COLO668 (cell line): Measurements from ENCODE around the gene PCNX3.

Experiments
- DNase-seq: peaks from one replicate; lab custom pipeline; 2025; ENCODE audit not compliant: unreplicated experiment; lab: John Stamatoyannopoulos, UW

PCNX3 gene

DNA sequence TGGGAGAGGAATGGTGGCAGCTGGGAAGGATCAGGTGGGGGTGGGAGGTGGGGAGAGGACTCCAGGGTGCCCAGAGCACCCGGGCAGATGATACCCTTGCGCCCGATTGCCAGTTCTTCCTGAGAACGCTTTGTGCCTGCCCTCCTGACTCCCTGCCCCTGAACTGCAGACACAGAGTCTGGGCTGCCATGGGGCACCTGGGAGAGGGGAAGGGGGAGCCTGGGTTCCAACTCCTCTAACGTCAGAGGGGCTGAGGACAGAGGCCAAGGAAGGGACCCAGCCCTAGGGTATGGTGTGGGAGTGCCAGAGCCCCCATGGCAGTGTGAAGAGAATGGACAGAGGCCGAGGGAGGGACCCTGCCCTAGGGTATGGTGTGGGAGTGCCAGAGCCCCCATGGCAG is 19.1 kb upstream of the PCNX3 start:
- no peak for DNase-seq

DNA sequence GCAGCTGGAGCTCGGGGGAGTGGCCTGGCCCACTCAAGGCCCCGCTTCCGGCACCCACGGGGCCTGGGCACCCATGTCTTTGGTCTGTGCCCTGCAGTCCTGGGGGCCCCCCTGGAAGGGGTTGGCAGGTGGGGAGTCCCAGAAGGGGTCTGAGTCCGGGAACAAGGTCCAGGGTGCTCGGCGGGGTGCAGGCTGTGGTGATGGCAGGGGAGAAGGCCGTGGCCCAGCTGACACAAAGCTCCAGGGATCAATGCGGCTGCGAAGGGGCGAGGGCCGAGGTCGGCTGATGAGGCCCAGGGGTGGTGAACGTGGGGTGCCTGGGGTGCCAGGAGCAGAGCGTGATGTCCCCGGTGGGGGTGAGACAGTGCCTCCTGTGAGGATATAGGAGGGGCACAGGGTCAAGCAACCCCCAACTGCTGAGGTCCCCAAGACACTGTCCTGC is 17.3 kb upstream of the PCNX3 start:
- no peak for DNase-seq

DNA sequence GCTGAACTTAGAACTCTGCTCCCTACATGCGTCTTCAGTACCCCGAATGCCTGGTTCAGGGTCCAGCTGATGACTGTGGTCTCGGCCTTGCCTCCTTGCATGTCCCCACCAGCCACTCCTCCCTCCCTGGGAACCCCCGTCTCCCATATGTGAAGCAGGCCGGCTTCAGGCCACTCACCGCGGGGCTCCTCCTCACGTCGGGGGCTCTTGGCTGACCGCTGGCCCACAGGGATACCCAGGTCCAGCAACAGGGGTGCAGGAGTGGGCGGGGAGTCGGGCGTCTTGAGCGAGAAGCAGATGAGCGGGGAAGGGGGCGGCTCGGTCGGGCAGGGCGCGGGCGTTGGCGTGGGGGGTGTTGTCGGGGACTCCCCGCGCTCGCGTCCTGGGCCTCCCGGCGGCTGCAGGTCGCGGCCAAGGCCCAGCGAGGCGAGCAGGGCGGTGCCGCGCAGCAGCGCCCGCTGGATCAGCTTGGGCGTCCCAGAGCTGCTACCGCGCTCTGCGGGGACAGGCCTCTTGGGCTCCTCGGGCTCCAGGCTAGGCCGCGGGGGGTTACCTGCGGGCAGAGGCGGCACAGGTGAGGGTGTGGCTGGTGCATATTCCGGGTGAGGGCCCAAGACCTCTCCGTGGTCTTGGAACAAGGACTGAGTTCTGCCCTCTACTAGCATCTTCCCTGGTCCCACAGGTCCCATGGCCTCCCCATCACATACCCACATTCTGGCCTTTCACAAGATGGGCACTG is 16.2 kb upstream of the PCNX3 start:
- DNase-seq, result no peak

DNA sequence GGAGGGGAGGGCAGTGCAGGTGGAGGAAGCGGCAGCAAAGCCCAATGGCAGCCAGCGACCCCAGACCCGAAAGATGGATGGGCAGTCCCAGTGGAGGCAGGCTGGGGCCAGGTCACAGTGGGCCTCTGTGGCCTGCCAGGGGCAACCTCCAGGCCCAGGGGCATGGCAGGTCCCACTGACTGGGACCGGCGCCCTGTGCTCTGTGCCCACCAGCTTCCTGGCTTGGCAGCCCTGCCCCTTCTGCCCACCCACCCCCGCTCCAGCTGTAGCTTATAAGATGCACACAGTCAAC is 15.7 kb upstream of the PCNX3 start:
- no peak for DNase-seq

DNA sequence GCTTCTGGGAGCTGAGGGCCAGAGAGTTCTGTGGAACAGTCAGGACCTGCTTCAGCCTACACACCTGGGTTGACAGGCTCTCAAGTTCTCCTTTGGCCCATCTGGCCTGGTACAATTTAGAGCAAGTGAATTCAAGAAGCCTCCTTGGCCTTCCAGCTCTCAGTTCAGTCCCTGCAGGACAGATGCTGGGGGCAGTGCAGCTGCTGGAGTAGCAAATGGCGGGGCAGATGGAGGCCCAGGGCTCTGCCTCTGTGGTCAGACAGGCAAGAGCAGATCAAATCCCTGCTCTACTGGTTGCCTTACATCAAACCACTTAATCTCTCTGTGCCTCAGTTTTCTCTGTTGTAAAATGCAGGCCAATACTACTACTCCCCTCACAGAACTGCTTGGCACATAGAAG is 11.3 kb upstream of the PCNX3 start:
- DNase-seq, result no peak

DNA sequence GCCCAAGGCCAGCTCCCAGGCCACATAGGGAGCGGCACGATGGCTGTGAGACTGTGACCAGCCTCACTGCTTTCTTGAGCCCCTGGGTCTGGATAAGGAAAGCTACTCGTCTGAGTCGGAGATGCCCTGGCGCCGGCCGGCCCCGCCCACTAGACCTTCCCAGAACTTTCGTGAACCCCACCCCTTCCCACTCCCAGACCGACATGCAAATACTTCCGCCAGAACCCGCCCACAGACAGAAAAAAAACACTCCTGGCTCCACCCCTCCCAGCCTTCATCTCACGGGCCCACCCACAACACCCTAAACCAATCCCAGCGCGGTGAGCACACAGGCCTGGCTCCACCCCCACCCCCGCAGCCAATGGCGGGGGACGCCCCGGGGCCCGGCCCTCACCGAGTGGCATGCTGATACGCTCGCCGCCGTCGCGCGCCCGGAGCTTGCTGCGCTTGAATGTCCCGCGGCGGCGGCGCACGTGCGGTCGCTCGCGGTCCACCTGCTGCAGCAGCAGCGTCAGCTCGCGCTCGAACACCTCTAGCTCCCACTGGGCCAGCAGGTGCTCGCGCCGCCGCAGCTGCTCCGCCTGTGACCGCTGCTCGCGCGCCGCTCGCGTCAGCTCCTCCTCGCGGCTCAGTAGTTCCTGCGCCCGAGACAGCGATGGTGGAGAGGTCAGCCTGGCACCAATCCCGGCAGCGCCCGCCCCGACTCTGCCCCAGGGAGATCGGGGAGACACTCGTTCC is 8.5 kb upstream of the PCNX3 start:
- DNase-seq, result no peak

DNA sequence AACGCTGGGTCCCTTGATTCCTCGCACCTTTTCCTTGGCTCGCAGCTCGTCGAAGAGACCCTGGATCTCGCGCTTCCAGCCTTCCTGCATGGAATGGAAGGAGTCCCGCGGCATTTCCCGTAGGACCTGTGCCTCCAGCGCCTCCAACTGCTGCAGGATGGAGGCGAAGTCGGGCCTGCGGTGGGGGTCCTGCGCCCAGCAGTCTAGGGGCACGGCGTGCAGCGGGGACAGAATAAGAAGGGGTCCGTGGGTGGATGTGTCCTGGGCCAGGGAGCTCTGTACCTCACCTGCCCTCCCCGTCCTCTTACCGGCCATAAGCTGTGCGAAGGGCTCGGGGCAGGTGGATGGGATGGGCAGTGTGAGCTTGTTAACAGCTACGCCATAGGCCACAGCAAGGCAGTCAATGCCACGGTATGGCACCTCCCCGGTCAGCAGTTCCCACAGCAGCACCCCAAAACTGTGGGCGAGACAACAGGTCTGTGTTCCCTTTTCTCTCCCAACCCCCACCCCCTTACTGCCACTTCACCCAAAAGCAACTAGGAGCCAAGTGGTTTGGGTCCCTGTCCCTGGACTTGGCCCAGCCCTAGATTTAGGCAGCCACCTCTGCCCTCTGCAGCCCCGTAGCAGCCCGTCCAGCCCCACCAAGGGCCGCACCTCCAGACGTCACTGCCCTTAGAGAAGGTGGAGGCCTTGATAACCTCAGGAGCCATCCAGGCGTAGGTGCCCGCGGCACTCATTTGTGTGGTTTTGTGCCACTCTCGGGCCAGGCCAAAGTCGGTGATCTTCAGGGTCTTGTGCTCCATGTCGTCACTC is 7.8 kb upstream of the PCNX3 start:
- DNase-seq, result no peak

DNA sequence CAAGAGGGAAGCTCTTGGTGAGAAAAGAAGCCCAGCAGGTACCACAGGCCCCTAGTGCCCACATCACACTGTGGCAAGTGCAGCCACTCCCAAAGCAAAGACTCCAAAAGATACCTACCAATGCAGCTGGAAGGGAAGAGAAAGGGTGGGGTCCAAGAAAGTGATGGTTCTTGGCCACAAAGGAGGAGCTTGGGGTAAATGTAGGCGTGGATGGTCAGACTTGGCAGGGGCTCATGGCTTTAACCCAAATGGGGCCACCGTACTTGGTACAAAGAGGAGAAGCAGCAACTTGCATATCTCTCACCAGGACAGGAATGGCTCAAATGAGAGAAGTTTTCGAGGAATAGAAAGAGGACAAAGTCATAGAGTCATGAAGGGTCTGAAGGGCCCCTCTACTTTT is 6.3 kb upstream of the PCNX3 start:
- DNase-seq, result no peak

DNA sequence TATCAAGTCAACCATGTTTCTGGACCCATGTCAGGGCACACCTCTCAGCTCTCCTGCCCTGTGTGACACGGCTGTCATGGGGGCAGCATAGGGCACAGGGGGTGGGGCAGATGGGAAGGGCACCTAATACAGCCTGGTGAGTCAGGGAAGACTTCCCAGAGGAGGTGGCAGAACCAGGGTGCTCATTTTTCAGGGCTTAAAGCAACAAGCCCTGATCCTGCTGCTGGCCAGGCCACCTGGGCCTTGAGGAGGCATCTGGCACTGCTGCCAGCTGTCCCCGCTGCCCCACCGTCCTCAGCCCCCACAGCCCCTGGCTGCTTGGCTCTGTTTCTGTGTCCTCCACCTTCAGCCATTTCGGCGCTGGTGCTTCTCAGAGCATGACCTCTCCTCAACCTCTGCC is 5.9 kb upstream of the PCNX3 start:
- DNase-seq, result no peak

DNA sequence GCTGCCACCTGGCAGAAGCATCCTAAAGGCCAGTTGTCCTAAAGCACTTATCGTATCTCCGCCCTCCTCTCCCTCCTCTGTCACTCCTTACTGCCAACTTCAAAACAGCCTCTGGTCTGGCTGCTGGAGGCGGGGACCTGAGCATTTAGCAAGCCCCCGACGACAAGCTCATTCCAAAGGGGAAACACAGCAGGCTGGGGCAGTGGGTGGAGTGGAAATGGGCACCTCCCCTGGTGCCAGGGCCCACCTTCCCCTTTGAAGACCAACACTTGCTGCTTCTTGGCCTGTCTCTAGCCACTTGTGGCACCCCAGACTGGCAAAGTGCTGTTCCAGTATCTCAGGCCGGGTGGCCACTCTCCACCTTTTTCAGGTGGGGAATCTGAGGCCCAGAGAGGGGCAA is 5.2 kb upstream of the PCNX3 start:
- DNase-seq, result no peak

DNA sequence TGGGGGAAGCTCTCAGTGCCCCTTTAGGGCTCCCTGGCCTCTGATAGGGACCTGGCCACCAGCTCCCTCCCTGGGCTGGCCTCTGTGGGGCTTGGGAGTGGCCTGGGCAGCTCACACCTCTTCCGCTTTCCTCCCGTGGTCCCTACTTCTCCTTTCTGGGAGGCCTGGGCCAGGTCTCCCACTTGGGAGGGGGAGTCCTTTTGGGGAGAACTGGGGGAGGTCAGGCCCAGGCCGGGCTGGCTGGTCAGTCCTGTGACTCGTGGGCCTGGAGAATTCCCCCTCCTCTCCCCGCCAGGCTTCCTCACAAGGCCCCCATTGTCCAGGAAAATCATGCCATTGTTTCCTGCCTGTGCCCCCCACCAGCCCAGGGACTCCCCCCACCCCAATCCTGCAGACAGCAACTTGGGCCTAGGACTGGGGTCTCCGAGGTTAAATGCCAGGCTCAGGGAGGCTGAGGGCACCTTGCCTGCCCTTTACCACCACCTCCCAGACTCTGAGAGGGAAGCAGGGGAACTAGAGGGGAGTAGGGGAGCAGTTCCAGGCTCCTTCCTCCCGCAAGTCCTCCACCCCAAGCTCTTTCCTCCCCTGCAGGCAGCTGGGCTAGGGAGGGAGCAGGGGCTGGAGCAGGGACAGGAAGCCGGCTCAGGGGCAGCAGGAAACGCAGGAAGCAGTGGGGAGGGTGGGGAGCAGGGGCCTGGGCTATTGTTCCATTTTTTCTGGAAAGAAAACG is 4.4 kb upstream of the PCNX3 start:
- DNase-seq, result no peak

DNA sequence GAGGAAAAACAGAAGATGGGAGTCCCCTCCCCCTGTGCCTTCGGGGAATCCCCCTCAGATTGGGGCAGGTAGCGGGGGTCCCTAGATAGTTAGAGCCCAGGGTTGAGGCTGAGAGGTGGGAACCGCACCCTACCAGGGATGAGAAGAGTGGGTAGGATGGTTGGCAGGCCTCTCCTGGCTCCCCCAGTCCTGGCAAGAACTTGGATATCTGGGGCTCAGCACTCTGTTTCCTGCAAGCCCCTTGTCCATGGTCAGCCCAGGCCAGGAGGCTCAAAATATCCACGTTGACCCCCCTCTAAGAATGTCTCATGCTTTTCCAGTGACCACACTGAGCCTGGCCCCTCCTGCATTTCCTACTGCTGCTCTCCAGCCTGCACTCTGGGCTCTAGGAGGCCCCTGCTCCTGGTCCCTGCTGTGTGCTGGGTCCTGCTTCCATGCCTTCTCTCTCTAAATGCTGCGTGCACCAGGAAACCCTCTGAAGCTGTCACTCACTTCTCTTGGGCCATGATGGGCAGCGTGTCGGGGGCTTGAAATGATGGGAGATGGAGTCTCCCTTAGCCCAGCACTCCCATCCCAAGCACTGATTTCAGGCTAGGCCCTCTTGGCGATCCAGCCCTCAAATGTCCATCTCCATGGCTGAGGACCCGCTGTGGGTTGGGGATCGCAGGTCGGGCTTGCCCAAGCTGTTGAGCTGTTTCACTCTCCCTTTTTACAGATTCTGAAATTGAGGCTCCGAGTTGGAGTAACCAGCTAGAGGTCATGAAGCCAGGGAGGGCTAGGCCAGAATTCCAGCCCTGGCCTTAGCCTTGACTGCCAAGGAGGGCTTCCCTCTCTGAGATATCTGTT is 3.6 kb upstream of the PCNX3 start:
- DNase-seq, result no peak

DNA sequence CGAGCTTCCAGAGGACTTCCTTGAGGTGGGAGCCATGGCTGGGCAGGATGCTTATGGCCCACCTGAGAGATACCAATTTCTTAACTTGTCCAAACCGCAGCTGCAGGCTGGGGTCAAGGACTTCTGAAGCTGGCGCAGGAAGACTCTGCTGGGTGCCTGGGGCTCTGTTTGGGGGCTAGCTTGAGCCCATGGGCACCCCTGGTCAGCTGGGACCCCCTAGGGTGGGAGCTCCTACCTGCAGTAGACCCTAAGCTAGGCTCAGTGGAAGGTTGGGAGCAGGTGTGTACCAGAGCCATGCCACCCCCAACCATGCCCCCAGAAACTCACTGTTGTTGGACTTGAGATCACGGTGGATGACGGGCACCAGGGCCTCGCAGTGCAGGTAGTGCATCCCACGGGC is 2.9 kb upstream of the PCNX3 start:
- DNase-seq, result no peak

DNA sequence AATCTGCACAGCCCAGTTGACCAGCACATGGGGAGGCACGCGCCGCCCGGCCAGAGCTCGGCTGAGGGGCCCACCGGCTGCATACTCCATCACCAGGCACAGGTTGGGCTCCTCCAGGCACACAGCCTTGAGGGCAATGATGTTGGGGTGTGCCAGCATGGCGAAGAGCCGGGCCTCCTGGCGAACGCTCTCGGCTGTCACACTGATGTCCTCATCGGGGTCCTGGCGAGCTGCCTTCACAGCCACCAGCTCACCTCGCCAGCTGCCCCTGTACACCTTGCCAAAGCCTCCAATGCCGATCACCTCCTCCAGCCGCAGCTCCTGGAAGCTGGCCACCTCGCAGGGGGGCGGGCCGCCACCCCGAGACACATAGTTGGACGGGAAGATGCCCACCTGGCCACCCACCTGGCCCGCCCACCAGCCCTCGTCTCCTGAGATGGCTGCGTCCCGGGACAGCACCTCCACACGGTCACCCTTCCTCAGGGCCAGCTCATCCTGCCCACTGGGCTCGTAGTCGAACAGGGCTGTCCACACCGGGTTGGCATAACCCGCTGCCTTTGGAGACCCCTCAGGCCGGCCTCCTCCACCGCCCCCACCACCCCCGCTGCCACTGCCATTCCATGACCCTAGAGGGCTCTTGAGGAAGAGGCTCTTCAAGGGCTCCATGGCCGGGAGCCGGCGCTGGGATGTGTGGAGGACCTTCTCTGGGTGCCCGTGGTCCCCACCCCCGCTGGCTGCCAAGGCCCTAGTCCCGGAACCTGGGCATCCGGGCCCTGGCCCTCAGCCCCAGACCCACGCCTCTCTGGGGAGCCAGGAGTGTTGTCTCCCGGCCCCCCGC is 2.3 kb upstream of the PCNX3 start:
- peak; percentile 46 for DNase-seq

DNA sequence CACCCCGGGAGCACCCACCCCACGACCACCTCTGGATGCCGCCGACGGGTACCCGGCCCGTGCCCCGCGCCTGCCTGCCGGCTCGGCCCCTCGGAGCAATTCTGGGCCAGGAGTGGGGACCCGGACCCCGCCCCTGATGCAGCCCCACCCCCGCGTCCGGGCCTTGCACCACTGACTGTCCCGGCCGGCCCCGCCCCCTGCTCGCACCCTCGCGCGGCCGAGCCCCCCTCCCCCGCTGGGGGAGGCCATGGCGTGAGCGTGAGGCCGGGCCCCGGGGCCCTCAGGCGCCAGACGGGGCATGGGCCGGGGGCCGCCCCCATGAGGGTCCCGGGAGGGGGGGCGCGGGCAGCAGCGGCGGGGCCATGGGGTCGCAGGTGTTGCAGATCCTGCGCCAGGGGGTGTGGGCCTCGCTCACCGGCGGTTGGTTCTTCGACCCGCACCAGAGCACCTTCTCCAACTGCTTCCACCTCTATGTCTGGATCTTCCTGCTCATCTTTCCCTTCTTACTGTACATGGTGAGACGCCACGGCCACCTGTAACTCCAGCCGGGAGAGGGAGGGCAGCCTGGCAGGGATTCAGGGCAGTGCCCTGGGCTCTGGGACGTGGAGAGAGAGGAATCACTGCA is 486 bp downstream of the PCNX3 start:
- DNase-seq, result peak; percentile 53

DNA sequence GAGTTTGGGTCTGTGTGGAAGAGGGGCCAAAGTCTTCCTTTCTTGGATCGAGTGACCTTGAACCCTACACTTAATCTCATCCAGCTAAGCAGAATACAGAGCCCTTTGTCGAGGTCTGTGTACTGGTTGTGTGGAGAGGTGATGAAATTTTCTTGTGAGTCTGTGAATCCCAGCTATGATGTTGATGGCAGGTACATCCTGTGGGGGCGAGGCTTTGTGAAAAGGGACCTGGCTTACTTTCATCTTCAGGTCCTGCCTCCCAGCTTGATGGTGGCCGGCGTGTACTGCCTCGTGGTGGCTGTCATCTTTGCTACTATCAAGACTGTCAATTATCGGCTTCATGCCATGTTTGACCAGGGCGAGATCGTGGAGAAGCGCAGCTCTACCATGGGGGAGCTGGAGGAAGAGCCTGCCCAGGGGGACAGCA is 1.0 kb downstream of the PCNX3 start:
- DNase-seq, result no peak

DNA sequence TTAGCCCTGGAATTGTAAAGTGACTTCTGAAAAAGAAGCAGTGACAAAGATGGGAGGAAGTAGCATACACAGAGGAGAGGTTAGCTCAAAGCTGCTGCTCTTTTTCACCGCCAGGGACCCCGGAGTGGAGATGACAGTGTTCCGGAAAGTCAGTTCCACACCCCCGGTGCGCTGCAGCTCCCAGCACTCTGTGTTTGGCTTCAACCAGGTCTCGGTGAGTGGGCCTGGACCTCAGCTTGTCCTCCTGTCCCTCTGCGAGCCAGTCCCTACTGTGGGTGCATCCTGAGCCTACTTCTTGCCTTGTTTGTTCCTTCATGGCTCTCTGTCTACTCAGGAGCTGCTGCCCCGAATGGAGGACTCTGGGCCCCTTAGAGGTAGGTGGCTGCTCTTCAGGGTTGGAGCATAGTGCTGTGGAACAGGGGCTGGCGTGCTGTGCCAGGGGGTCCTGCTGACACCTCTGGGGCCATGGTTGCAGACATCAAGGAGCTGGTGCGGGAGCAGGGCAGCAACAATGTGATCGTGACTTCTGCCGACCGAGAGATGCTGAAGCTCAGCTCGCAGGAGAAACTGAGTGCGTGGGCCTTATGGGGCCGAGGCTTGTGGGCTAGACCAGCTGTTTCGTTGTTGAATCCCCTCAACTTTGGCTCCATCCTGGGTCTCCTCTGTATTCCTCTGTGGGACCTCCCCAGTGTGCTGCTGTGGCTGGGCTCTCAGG is 1.7 kb downstream of the PCNX3 start:
- DNase-seq, result no peak

DNA sequence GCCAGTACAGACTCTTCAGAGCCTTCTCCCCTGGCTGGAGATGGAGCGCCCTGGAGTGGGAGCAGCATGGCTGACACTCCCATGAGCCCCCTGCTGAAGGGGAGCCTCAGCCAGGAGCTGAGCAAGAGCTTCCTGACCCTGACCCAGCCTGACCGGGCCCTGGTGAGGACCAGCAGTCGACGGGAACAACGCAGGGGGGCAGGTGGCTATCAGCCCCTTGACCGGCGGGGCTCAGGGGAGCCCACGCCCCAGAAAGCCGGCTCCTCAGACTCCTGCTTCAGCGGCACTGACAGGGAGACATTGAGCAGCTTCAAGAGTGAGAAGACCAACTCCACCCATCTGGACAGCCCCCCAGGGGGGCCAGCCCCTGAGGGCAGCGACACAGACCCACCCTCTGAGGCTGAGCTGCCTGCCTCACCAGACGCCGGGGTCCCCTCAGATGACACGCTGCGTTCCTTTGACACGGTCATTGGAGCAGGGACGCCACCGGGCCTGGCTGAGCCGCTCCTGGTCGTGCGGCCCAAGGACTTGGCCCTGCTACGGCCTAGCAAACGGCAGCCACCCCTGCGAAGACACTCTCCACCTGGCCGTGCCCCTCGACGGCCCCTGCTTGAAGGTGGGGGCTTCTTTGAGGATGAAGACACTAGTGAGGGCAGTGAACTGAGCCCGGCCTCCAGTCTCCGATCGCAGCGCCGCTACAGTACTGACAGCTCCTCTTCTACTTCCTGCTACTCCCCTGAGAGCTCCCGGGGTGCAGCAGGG is 2.6 kb downstream of the PCNX3 start:
- DNase-seq, result no peak
